Neural crest cell (in vitro differentiated cells): ENCODE data around the gene ICAM2. TPM values are rescaled to one million over a fixed set of nuclear protein-coding genes. Genes with fewer than 3 reads are reported as not detected.

Source experiments
- DNase-seq: peaks from one replicate; pipeline ENCODE4 v3.0.0; 2021; ENCODE audit warnings: low read depth, mixed read lengths, low spot score
- H3K27ac Mint-ChIP-seq: one replicate; pipeline ENCODE4 v1.8.0; 2021; ENCODE audit warnings: mild to moderate bottlenecking, mixed read lengths; ENCODE audit not compliant: unreplicated experiment
- H3K27me3 Mint-ChIP-seq: 2 replicates; pipeline ENCODE4 v1.8.0; 2021; ENCODE audit warnings: low read depth, mild to moderate bottlenecking, mixed read lengths
- H3K36me3 Mint-ChIP-seq: 2 replicates; pipeline ENCODE4 v1.8.0; 2021; ENCODE audit warnings: low read depth, mild to moderate bottlenecking, mixed read lengths
- H3K4me1 Mint-ChIP-seq: 2 replicates; pipeline ENCODE4 v1.8.0; 2021; ENCODE audit warnings: mixed read lengths
- H3K4me3 Mint-ChIP-seq: one replicate; pipeline ENCODE4 v1.8.0; 2021; ENCODE audit warnings: mild to moderate bottlenecking, mixed read lengths
- H3K9me3 Mint-ChIP-seq: 2 replicates; pipeline ENCODE4 v1.8.0; 2021; ENCODE audit warnings: mixed read lengths
- total RNA-seq: library from RNA; stranded (reverse); gene quantifications from 2 replicates; pipeline ENCODE4 v1.2.1, GENCODE V29; 2021
- TF ChIP-seq, protein P1 (sequence below): fragments of 200-600 bp; sonication (generic); conservative IDR thresholded peaks from 2 replicates; pipeline ENCODE4 v1.5.0; 2021; ENCODE audit warnings: antibody characterized with exemption, mild to moderate bottlenecking

Gene ICAM2
- total RNA-seq, 1 donor from 2014 or later = not detected

DNA sequence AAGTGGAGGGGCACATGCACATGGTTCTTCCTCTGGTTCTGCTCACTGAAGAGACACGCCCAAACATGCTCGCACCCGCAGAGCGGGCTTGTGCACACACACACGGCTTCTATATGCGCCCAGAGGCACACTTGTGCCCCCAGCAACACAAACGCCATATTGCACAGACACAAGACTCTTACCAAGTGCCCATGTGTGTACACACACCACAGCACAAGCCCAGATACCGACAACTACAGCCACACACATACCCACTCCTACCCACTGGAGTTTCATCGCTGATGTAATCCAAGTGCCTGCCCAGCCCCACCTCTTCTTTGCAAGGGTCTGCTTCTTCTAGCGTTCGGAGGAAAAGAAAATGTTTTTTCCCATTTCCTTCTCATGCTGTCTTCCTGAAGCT lies 28.8 kb downstream of the ICAM2 start:
- peaks cover 48% of the 10 kb centered on the region for H3K27me3 Mint-ChIP-seq
- TF ChIP-seq, protein P1, sequence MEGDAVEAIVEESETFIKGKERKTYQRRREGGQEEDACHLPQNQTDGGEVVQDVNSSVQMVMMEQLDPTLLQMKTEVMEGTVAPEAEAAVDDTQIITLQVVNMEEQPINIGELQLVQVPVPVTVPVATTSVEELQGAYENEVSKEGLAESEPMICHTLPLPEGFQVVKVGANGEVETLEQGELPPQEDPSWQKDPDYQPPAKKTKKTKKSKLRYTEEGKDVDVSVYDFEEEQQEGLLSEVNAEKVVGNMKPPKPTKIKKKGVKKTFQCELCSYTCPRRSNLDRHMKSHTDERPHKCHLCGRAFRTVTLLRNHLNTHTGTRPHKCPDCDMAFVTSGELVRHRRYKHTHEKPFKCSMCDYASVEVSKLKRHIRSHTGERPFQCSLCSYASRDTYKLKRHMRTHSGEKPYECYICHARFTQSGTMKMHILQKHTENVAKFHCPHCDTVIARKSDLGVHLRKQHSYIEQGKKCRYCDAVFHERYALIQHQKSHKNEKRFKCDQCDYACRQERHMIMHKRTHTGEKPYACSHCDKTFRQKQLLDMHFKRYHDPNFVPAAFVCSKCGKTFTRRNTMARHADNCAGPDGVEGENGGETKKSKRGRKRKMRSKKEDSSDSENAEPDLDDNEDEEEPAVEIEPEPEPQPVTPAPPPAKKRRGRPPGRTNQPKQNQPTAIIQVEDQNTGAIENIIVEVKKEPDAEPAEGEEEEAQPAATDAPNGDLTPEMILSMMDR = no peak
- no peak for DNase-seq
- H3K27ac Mint-ChIP-seq = no peak overlapping the region
- H3K4me1 Mint-ChIP-seq = peaks cover 21% of the 10 kb centered on the region
- H3K36me3 Mint-ChIP-seq = no peaks in the 10 kb centered on the region
- H3K4me3 Mint-ChIP-seq = no peak overlapping the region
- no peaks in the 10 kb centered on the region for H3K9me3 Mint-ChIP-seq

DNA sequence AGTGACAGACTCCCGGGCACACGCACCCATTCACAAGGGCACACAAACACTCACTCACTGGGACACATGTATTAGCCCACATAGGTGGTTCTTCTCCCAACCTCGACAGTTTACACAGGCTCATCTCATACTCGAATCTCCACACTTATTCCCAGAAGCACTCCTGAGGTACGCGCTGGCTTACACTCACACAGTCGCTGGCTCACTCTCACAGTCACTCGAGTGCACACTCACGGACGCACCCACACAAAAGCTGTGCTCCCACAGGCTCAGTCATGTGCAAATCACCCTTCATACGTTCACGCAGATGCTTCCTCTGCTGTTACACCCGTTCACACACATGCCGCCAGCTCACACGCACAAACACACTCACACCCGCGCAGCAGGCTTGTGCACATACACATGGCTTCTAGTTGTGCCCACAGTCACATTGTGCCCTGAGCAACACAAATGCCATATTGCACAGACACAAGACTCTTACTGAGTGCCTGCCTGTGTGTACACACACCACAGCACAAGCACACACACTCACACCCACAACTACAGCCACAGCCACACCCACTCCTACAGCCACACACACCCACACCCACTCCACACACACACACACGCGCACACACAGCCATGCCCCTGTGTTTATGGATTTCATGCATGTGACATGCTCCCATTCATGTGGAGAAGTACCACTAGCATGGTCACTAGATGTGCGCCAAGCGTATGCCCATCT lies 30.6 kb downstream of the ICAM2 start:
- Mint-ChIP-seq H3K4me1 (peaks cover 15% of the 10 kb centered on the region), H3K27me3 (peaks cover 36% of the 10 kb centered on the region), H3K27ac (no peak overlapping the region), H3K36me3 (no peaks in the 10 kb centered on the region), H3K4me3 (no peak overlapping the region), H3K9me3 (no peaks in the 10 kb centered on the region)
- no peak for DNase-seq
- TF ChIP-seq, protein P1 = no peak

DNA sequence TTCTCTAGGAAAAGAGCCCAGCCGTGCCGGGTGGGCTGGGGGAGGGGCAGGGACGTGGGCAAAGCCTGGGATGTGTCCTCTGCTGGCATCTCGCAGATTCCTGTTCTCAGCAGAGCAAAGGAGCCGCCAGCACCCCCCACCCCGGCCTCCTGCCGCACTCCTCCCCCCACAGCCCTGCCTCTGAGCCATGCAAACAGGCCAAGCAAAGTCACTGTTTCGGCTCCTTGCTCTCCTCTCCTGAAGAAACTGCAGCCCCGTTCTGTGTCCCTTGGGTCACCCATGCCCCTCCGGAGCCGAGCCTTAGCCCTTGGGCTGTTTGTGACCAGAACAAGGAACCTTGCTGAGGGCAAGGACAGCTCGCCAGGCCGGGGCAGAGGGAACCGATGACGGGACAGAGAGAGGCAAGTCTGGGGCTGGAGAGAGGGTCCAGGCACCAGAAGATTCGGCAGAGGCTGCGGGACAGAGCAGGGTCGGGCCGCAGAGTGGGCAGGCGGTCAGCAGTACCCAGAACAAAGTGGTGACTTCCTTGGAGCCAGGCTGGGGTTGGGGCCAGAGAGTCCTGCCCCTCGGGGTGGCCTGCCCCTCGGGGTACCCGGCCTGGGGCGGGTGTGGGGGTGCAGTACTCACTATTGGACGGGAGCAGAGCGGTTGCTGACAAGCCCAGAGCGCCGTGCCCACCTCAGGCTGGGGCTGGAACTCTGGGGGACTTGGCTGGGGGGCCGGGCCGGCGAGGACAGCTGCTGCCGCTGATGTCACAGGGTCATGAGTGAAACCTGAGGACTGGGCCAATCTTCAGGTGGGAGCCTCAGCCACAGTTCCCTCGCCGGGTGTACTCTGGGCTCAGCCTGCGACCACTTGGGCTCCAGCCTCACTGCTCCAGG lies 31.5 kb downstream of the ICAM2 start:
- H3K9me3 Mint-ChIP-seq = no peaks in the 10 kb centered on the region
- peaks cover 30% of the 10 kb centered on the region for H3K27me3 Mint-ChIP-seq
- peaks cover 15% of the 10 kb centered on the region for H3K4me1 Mint-ChIP-seq
- TF ChIP-seq, protein P1 = no peak
- DNase-seq = no peak
- no peak overlapping the region for H3K27ac Mint-ChIP-seq
- H3K4me3 Mint-ChIP-seq = no peak overlapping the region
- H3K36me3 Mint-ChIP-seq = no peaks in the 10 kb centered on the region

DNA sequence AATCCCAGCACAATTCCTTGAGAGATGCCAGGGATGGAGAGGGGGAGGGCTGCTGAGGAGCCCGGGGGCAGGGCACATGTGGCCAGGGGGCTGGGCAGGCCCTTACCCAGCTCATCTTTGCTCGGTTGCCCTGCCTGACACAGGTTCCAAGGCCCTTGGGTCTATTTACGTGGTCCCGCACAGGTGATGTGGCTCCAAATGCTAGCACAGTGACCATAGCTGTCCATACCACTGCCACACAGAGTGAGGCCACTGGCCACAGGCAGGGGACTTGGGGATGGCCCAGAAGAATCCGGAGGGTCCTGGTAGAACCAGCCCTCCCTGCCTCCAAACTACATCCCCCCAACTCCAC lies 32.3 kb downstream of the ICAM2 start:
- DNase-seq = no peak
- peaks cover 24% of the 10 kb centered on the region for H3K27me3 Mint-ChIP-seq
- no peaks in the 10 kb centered on the region for H3K9me3 Mint-ChIP-seq
- no peaks in the 10 kb centered on the region for H3K36me3 Mint-ChIP-seq
- H3K4me1 Mint-ChIP-seq = peaks cover 15% of the 10 kb centered on the region
- TF ChIP-seq, protein P1 = no peak
- H3K27ac Mint-ChIP-seq = no peak overlapping the region
- no peak overlapping the region for H3K4me3 Mint-ChIP-seq

DNA sequence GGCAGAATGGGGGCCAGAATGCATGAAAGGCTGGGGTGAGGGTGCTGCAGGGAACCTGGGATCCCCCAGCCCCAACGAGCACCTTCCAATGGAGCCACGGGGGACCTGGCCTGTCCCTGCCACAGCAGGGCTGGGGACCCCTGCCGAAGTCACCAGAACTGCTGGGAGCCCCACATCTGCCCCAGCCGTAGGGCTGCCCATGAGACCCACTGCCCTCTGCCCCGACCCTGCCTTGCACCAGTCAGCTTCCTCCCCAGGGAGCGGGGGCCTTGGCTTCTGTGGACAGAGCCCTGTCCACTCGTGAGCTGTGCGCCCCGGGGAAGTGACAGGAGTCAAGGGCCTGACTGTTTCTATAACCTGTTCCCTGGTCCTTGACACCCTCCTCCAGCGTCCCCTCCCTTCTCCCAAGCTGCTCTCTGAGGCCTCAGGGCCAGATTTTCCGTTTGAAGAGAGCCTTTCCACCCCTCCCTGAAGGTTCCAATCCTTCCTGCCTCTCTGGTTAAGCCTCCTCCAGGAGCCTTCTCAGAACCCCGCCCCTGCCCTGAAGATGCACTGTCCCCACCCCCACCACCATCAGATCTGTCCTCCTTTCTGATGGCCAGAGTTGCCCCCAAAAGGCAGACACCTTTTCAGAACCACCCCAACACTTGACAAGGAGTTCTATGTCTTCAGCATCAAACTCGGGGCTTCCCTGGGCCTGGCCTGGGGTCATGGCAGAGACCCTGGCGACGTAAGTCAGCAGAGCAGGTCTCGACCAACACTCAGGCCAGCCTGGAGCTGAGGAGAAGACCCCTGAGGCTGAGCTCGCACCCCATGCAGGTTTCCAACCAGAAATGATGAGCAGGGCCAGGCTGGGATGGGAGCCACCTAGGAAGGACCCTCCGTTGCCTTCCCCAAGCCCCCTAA lies 33.0 kb downstream of the ICAM2 start:
- no peak overlapping the region for H3K4me3 Mint-ChIP-seq
- peaks cover 4% of the 10 kb centered on the region for H3K36me3 Mint-ChIP-seq
- no peak for DNase-seq
- peaks cover 12% of the 10 kb centered on the region for H3K4me1 Mint-ChIP-seq
- no peak overlapping the region for H3K27ac Mint-ChIP-seq
- TF ChIP-seq, protein P1 = no peak
- peaks cover 20% of the 10 kb centered on the region for H3K27me3 Mint-ChIP-seq
- peaks cover 4% of the 10 kb centered on the region for H3K9me3 Mint-ChIP-seq
